C1 segment of cervical spinal cord (tissue), 14 donors: ENCODE data around the gene SLC51A.
"Not testable (repeated sequence)": the region's sequence is repeated elsewhere in the genome, so short reads cannot be mapped to it uniquely, and the experiment has no call there.

ENCODE experiments used
- DNase-seq, 14 donors: peaks; one replicate each; lab custom pipeline; 2025; lab: John Stamatoyannopoulos, UW

Gene SLC51A

DNA sequence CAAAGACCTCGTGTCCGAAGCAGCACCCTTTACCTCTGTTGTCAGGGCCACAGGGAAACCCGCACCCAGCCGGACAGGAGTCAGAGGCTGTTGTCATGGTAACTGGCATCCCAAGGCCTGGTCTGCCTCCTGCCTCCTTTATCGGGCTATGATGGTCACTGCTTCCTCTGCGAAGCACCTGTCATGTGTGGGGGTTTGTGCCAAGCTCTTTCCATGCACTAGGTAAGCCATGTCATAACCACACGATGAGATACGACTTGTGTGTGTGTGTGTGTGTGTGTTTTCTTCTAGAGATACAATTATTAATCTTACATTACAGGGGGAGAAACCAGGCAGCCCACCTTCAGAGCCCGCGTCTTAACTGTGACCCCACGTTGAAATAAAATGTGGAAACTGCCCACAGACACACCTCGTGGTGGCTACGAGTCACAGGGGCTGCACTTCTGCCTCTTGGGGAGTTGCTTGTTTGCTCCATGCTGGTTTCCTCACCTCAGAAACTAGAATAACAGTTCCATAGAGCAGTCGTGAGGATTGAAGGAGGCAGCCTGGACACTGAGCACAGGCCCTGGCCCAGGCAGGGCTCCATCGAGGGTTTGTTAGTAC, 23.1 kb upstream of the SLC51A start:
- peak in 2 of 14 donors; percentile 36 to 79 for DNase-seq

DNA sequence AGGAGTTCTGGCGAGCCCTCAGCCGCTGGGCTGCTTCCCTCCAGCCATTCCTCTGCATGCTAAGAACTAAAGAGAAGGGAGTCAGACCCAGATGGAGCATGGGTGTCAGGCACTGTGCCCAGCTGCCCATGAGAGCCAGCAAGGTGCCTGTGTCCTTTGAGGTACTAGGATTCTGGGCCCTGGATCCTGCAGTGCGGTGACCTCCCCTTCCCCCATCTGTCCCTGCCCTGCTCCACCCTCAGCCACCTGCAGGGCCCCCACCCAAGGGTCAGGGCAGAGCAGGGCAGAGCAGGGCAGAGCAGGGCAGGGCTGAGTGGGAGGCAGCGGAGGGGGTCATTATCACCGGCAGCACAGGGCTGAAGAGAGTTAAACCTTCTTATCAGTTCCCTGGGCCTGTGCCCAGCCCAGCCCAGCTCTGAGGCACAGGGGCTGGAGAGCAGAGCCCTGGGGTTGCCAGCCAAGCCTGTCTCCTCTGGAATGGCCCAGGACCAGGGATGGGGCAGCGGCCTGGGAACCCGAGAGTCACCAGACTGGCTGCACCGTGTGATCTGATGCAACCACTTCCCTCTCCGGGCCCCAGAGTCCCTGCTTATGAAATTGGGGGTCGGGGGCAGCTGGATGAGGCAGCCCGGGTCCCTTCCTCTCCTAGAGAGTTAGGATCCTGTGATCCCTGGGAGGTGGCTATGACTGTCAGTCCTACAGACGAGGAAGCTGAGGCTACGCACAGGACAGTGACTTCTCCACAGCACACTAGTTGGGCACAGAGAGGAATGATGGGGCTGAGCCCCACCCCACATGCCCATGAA, 22.4 kb upstream of the SLC51A start:
- DNase-seq = peak in 2 of 14 donors; percentile 20 to 31

DNA sequence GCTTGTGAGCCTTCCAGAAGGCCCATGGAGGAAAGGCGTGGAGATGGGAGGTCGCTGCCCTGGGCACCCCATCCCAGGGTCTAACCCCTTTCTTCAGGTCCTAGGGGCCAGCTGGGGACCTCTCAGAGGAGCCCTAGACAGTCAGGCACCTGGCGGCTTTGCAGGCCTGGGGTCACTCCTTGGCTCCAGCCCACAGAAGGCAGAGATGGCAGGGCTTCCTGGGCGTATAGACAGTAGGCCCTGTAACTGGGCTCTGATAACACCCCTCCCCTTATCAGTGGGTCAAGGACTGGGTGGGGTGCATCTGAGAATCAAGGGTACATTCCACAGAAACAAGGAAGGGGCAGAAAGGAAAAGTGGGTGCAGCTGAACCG, 21.8 kb upstream of the SLC51A start:
- no peak for DNase-seq

DNA sequence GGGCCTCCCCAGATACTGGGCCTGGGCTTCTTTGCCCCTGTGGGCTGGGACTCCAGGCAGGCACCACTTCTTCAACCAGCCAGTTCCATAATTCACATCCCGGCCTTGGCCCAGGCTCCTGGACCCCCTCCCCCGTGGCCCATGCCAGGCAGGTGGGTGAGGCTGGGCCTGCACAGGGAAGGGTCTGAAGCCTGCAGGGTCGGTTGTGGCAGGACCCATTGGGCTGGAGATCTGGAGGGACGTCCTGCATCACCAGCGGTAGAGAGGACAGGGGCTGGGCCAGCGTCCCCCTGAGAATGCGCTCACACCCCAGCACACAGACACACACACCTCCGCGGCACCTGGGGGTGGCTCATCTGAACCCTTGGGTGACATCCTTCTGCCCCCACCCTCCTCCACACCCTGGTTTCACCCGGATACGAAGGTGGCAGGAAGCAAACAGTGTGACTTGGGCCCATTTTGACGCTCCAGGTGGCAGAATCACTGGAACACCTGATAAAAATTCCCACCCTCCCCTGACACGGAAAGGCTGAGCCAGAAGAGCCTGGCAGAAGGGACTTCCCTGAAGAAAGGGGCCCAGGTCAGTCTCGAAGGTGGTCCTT, 20.6 kb upstream of the SLC51A start:
- peak in 1 of 14 donors; percentile 18 for DNase-seq

DNA sequence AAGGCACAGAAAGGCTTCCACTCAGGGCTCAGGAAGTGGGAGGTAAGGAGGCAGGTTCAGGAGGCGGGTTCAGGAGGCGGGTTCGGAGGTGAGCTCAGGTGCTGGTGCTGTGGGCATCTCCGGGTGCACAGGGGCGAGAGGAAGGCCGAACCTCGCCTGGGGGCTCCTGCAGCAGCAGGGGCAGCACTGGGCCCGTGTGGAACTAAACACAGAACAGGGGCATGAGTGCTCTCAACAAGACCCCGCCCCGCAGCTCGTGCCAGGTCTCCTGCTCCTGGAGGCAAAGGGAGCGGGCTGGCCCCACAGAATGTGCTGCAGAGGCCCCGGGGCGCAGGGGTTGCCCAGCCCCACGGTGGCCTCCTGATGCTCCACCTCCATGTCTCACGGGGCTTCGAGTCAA, 18.8 kb upstream of the SLC51A start:
- no peak for DNase-seq

DNA sequence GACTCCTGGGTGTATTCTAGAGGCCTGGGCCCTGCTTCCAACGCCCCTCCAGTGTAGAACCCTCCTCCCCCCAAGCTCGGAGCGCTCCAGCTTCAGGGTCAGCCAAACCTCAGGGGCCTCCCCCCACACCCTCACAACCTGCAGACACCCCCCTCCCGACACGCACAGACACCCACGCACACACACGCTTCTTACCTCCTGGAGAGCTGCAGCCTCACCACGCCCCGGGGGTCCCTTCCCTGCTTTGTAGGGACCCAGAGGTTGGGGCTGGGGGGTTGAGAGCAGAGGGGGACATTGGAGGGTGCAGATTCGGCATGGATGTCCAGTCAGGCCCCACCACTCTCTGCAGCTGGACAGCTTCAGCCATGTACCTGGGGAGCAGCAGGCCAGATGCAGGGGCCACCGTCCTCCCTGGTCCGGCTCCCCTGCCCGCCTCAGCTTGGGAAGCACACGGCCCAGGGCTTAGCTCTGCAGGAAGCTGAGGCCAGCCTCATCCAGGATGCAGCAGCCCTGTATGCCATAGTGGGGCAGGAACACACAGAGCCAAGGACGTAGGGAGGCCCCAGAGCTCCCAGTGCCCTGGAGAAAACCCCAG, 18.2 kb upstream of the SLC51A start:
- DNase-seq = no peak

DNA sequence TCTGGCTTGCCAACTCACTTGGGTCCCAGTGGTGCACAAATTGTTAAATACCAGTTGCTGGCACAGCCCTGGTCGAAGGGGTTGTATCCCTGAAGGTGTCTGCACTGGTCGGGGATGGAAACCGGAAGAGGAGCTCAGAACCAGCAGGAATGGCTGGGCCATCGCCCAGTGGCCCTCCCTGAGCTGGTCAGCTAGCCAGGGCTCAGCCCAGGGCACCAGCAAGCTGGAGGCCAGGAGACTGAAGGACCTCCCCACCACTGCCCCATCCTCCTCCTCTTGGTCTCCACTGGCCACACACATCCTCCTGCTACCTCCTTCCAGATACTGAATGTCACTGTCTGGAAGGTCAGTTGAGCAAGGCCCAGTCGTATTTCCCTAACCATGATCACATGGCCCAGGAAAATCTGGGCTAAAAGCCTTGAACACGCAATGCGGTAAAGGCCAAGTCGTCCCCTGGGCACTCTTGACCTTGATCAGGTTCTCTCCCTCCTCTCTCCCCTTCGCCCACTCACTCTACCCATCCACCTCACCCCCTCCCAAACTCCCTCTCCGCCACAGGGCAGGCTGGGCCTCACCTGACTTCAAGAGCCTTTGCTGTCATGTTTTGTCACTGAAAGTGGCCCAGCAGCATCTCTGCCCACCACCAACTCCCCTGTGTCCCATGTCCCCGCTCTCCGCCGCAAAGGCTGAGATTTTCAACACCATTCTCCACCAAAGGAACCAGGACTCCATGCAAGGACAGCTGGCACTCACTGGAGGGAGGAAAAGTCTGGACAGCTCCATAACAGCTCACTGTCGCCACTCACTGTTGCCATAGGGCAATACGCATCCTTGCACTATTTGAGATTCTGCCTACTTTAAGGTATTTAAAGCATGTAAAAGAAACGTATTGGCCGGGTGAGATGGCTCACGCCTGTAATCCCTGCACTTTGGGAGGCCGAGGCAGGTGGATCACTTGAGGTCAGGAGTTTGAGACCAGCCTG, 17.3 kb upstream of the SLC51A start:
- DNase-seq = no peak

DNA sequence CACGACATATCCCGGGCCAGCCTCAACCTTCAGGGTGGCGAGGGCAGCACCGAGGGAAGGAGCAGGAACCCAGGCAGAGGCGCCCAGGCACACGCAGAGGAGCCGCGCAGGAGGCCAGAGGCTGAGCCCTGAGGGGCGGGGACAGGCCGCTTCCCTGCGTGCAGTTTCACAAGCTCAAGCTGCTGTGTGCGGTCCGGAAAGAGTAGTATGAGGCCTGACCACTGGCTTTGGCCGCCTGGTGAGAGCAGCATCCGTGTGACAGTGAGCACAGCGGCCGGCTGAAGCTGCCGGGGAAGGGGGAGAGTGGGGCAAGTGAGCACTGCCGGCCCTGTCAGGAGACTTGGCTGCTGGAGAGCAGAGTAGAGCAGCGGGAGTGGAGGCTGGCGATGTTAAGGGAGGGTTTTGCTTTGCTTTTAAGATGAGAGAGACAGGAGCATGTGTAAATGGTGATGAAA, 13.8 kb upstream of the SLC51A start:
- peak in 8 of 14 donors; percentile 11 to 58 (median 28) for DNase-seq

DNA sequence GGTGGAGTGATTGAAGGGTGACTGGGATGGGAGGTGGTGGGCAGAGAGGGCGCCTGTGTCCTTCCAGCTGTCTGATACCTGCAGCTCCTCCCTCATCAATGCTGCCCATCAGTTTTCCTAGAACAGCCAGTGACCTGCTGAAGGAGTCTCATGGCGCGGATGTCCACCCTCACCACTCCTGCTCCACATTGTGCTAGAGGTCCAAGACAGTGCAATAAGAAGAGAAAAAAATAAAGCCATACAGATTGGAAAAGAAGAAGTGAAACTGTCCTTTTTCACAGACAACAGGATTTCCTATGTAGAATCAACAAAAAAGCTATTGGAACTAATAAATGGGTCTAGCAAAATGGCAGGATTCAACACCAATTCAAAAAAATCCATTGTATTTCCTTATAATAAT, 12.5 kb upstream of the SLC51A start:
- no peak for DNase-seq

DNA sequence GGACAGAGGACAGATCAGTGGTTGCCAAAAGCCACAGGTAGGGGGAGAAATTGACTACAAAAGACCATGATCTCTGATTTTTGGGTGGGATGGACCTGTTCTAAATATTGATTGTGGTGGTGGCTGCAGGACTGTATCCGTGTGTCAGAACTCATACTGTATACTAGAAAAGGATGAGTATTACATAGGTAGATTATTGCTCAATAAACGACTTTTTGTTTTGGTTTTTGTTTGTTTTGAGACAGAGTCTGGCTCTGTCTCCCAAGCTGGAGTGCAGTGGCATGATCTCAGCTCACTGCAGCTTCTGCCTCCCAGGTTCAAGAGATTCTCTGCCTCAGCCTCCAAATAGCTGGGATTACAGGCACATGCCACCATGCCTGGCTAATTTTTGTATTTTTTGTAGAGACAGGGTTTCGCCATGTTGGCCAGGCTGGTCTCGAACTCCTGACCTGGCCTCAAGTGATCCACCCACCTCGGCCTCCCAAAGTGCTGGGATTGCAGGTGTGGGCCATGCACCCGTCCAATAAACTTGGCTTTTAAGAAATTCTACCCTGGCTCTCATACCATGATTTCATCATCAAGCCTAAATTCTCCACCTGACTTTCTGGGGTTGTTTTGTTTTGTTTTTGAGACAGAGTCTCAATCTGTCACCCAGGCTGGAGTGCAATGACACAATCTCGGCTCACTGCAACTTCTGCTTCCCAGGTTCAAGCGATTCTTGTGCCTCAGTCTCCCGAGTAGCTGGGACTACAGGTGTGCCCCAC, 10.7 kb upstream of the SLC51A start:
- not testable (repeated sequence) for DNase-seq

DNA sequence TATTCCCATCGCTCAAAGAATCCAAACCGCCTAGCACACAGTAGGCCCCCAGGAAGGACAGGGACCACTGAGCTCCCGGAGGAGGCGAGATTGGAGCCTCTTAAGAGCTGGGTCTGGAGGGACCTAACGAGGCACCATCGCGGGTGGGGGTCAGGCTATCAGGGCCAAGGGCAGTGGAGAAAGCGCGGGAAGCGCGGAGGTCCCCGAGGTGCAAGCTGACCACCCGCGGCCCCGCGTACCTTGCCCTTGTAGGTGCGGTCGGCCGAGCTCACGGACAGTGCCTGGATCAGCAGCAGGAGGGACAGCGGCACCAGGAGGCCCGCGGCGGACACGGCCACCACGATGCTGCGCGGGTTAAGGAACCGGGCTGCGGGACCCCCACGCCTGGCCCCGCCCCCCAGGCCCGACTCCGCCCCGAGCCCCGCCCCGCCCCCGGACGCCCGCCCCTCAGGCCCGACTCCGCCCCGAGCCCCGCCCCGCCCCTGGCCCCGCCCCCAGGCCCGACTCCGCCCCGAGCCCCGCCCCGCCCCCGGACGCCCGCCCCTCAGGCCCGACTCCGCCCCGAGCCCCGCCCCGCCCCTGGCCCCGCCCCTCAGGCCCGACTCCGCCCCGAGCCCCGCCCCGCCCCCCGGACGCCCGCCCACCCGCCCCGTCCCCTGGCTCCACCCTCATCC, 9.0 kb upstream of the SLC51A start:
- DNase-seq = no peak

DNA sequence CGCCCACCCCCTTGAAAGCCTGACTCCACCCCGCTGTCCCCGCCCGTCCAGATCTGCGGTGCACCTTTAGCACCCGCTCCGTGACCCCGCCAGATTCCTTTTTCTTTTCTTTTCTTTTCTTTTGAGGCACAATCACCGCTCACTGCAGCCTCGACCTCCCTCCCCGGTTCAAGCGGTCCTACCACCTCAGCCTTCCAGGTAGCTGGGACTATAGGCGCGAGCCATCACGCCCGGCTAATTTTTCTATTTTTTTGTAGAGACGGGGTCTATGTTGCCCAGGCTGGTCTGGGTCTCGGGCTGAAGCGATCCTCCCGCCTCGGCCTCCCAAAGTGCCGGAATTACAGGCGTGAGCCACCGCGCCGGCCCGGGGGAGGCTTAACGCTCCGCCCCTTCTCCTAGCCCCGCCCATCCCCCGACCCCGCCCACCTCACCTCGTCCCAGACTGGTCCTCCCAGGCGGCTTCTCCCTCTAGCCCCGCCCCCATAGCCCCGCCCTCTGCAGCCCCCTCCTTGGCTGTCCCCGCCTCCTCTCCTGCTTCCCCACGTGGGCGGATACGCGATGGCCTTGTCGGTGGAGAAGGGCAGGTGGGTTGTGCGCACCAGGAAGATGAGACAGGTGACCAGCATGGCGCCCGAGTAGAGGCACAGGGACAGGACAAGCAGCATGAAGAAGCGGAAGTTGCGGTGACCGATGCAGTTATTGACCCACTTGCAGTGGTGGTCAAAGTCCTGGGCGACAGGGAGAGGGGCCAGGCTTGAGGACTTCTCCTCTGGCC, 8.3 kb upstream of the SLC51A start:
- no peak for DNase-seq

DNA sequence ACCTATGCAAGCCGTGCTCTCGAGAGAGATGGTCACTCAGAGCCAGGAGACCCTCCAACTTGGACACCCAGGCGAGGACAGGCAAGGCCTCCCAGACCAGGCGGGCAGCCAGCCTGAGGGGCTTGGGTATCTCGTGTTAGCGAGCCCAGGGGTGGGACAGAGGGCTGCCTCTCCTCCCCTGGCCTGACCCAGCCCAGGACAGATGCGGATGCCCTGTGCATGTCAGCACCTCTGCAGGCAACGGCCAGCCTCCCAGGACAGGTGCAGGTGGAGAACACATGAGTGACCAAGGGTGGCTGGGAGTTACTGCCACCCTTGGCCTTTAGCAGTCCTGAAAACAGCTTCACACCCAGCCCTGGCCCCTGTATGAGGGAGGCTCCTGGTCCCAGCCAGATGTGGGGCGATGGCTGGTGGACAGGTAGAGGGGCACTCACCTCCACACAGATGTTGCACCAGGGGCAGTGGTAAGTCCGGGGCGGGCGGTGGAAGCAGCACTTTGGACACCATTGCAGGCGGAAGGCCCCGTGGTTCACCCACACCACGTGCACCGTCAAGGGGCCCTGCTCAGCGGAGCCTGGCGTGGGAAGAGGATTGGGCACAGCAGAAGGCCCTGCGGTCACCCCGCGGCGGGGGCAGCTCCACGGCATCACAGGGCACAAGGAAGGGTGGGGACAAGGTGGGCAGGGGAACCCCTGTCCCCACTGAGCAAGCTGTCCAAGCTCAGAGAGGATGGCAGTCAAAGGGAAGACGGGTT, 7.2 kb upstream of the SLC51A start:
- no peak for DNase-seq

DNA sequence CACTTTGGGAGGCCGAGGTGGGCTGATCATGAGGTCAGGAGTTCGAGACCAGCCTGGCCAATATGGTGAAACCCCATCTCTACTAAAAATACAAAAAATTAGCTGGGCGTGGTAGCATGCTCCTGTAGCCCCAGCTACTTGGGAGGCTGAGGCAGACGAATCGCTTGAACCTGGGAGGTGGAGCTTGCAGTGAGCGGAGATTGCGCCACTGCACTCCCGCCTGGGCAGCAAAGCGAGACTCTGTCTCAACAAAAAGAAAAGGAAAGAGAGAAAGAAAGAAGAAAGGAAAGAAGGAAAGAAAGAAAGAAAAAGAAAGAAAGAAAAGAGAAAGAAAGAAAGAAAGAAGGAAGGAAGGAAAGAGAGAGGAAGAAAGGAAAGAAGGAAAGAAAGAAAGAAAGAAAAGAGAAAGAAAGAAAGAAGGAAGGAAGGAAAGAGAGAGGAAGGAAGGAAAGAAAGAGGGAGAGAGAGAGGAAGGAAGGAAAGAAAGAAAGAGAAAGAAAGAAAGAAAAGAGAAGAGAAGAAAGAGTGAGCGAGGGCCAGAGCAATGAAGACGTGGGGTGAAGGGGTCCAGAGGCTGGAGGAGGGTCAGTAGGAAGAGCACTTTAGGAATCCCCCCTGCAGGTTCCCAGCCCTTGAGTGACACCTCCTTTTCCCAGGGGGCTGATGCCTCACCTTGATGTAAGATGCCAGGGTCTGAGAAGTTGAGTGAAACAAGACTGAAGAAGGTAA, 6.2 kb upstream of the SLC51A start:
- DNase-seq = not testable (repeated sequence)

DNA sequence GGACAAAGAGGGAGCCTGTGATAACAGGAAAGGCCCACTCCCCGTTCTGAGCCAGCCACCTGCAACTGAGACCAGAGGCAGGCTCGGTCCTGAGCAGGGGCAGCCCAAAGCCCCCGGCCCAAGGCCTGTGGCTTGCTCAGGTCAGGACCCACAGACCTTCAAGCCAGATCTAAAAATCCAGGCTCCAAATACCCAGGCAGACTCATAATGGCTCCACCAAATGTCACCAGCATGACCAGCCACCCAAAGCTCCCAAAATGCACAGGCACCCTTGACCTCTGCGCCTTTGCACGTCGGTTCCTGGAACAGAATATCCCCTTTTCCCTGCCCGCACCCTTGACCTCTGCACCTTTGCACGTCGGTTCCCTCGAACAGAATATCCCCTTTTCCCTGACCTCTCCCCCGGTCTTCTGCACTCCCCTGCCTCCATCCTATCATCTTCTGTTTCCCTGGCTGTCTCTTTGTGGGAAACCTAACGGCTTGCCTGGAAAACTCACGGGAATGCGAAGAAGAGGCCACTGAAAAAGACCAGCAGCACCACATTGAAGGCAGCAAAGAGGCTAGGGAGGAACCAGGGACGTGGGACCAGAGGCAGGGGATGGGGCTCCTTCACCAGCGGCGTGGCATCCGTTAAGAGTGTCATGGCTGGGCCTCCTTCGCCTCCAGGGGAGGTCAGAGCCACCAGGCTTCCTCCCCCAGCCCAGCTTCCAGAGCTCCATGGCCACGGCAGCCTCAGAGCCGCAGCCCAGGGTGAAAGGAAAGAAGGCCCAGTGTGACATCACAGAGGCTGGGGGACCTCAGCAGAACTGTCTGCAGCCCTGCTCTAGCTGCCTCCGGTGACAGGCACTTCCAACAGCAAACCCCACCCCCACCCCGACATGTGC, 5.4 kb upstream of the SLC51A start, which contains the start of gene ZDHHC19:
Gene ZDHHC19, minus strand, starts transcription at position 728 of the 884 bp plus-strand sequence. Its CDS starts 85 bp downstream, at position 643.
- no peak for DNase-seq

DNA sequence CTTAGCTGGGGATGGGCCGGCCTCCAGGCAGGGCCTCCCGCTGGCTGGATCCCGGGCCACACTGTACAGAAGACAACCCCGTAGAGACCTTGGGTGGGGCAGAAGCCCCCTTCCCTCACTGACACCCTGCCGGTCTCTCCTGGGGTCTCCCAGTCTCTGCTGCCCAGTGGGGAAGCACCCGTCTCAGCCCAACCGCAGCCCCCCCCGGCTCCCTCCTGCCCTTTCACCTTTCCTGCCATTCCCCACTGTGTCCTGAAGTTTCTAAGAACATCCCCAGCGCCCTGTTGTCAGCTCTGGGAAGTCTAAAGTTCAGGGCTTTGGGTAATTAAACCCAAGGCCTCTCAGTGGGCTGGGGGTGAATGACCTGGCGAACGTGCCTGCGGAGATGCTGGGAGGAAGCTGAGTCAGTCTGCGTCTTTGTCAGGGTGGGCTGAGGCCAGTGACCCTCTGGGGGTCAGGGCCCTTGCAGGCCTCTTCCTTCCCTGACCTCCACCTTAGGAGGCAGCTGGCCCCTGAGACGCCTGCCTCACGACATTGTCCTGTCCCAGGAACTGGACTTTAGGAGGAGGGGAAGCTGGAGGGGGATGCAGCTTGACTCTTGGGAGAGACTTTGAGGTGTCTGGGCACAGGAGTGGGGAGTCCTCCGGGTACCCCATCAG, 1.4 kb upstream of the SLC51A start:
- no peak for DNase-seq
